Activated CD4-positive, alpha-beta T cell treated with anti-CD3 and anti-CD28 coated beads, Interleukin-10, Interleukin-2, amounts not matched to agents 100 ng/mL and 50 ng/mL, durations not matched to agents 16 hours and 8 hours (primary cell): Measurements from ENCODE around the gene IKZF4.
A peak's percentile ranks its signal among the peaks of the same experiment; 100 is the strongest.
"Not testable (repeated sequence)": the region's sequence is repeated elsewhere in the genome, so short reads cannot be mapped to it uniquely, and the experiment has no call there.

Experiments used
- DNase-seq: peaks from one replicate; pipeline ENCODE4 v3.0.0-alpha.2; 2020

Gene IKZF4

GRCh38 chr12:56040963-56041551, 20.2 kb downstream of the IKZF4 start:
- no peak for DNase-seq

- DNase-seq = peak; percentile 97
Measured at GRCh38 chr12:56041552-56042429, 20.9 kb downstream of the IKZF4 start, which contains the start of gene RPS26. TSS of gene RPS26 (plus strand) at chr12:56041918. CDS start at chr12:56042167, 249 bp downstream.

GRCh38 chr12:56042430-56042813, 21.6 kb downstream of the IKZF4 start:
- not testable (repeated sequence) for DNase-seq

- no peak for DNase-seq
Measured at GRCh38 chr12:56042843-56043242, 22.0 kb downstream of the IKZF4 start.

GRCh38 chr12:56046027-56046780, 25.4 kb downstream of the IKZF4 start:
- DNase-seq = no peak

- DNase-seq = no peak
Measured at GRCh38 chr12:56053407-56053893, 32.6 kb downstream of the IKZF4 start.

- DNase-seq = not testable (repeated sequence)
Measured at GRCh38 chr12:56059964-56060363, 39.1 kb downstream of the IKZF4 start.

GRCh38 chr12:56061982-56062381, 41.1 kb downstream of the IKZF4 start:
- DNase-seq = no peak

GRCh38 chr12:56062996-56063395, 42.2 kb downstream of the IKZF4 start:
- DNase-seq = no peak

- DNase-seq = no peak
Measured at GRCh38 chr12:56071648-56072047, 50.8 kb downstream of the IKZF4 start.

- DNase-seq = no peak
Measured at GRCh38 chr12:56074396-56074795, 53.6 kb downstream of the IKZF4 start.

GRCh38 chr12:56077966-56078365, 57.1 kb downstream of the IKZF4 start:
- not testable (repeated sequence) for DNase-seq

GRCh38 chr12:56078427-56078826, 57.6 kb downstream of the IKZF4 start:
- no peak for DNase-seq

- DNase-seq = peak; percentile 58
Measured at GRCh38 chr12:56078931-56079722, 58.3 kb downstream of the IKZF4 start.

- peak; percentile 69 for DNase-seq
Measured at GRCh38 chr12:56079723-56080555, 59.1 kb downstream of the IKZF4 start, which contains the start of gene ERBB3. TSS of gene ERBB3 (plus strand) at chr12:56080165. CDS start at chr12:56080301, 136 bp downstream.

GRCh38 chr12:56080556-56081138, 59.8 kb downstream of the IKZF4 start:
- no peak for DNase-seq

GRCh38 chr12:56081393-56082347, 60.8 kb downstream of the IKZF4 start:
- DNase-seq = no peak

GRCh38 chr12:56082382-56082781, 61.5 kb downstream of the IKZF4 start:
- DNase-seq = no peak

- no peak for DNase-seq
Measured at GRCh38 chr12:56082967-56083366, 62.1 kb downstream of the IKZF4 start.
